ENCODE measurements around the gene STAC3. TPM values are rescaled to one million over a fixed set of nuclear protein-coding genes. Genes with fewer than 3 reads are reported as not detected.

Gene STAC3
- total RNA-seq, 1 donor from 2014 or later, result 5.1 TPM

- no peaks in the 10 kb centered on the region for H3K79me2 ChIP-seq (ENCODE audit: low read depth)
- no peaks in the 10 kb centered on the region for H3K9me3 Mint-ChIP-seq
- DNase-seq (ENCODE audit: low spot score), result peak; percentile 68
- H3K4me3 ChIP-seq, result peak overlapping the region; percentile 54
- TF ChIP-seq EZH2 (IDR thresholded peaks at IDR 0.05), result peak; percentile 95
- TF ChIP-seq, protein P1, sequence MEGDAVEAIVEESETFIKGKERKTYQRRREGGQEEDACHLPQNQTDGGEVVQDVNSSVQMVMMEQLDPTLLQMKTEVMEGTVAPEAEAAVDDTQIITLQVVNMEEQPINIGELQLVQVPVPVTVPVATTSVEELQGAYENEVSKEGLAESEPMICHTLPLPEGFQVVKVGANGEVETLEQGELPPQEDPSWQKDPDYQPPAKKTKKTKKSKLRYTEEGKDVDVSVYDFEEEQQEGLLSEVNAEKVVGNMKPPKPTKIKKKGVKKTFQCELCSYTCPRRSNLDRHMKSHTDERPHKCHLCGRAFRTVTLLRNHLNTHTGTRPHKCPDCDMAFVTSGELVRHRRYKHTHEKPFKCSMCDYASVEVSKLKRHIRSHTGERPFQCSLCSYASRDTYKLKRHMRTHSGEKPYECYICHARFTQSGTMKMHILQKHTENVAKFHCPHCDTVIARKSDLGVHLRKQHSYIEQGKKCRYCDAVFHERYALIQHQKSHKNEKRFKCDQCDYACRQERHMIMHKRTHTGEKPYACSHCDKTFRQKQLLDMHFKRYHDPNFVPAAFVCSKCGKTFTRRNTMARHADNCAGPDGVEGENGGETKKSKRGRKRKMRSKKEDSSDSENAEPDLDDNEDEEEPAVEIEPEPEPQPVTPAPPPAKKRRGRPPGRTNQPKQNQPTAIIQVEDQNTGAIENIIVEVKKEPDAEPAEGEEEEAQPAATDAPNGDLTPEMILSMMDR (IDR thresholded peaks at IDR 0.05), result no peak
- TF ChIP-seq EZH2phosphoT487 (IDR thresholded peaks at IDR 0.05), result peak; percentile 82
- no peak overlapping the region for H3K27ac ChIP-seq
- H3K9ac ChIP-seq, result no peak overlapping the region
- H3K9me3 ChIP-seq (ENCODE audit: low read depth), result no peaks in the 10 kb centered on the region
- no peak overlapping the region for H3K27ac Mint-ChIP-seq
- H3K4me1 ChIP-seq, result peaks cover 56% of the 10 kb centered on the region
- H4K20me1 ChIP-seq (ENCODE audit: low read depth), result peaks cover 51% of the 10 kb centered on the region
- H3K36me3 ChIP-seq, result no peaks in the 10 kb centered on the region
- no peaks in the 10 kb centered on the region for H3K36me3 Mint-ChIP-seq
- peak overlapping the region; percentile 86 for H3K4me3 Mint-ChIP-seq
- peaks cover 89% of the 10 kb centered on the region for H3F3A ChIP-seq (ENCODE audit: low read depth)
- peaks cover 91% of the 10 kb centered on the region for H3K27me3 ChIP-seq
- H2AFZ ChIP-seq (replicated peaks), result no peak overlapping the region
- H3K4me1 Mint-ChIP-seq, result peaks cover 53% of the 10 kb centered on the region
- H3K27me3 Mint-ChIP-seq (ENCODE audit: insufficient read depth, low read depth), result peaks cover 72% of the 10 kb centered on the region
- peak overlapping the region; percentile 98 for H3K4me2 ChIP-seq
Observed at GRCh38 chr12:57240066-57240921, 10.7 kb downstream of the STAC3 start.

DNA sequence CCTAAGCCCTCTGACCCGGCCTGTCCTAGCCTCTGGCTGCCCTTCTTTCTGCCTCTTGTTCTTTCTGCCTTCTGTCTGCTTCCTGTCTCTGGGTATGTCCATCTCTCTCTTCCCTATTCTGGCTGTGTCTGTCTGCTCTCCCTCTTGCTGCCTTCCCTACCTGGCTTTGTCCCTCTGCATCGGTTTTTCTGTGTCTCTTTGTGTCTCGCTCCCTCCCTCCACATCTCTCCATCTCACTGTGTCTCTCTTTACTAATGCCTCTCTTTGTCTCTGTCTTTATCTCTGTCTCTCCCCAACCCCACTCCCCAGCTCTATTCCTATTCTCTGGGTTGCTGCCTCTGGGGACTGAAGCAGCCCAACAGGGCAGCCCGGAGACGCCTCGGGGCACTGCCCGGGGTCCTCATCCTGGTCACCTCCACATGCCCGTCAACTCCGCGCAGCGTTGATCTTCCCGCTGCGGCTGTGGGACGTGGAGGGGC, 11.4 kb downstream of the STAC3 start:
- Histone ChIP-seq H3K27ac (no peak overlapping the region), H3K4me1 (peaks cover 63% of the 10 kb centered on the region), H3K36me3 (no peaks in the 10 kb centered on the region), H4K20me1 (ENCODE audit: low read depth) (peaks cover 53% of the 10 kb centered on the region), H3K9ac (no peak overlapping the region), H3K4me2 (peak overlapping the region; percentile 98), H3K9me3 (ENCODE audit: low read depth) (no peaks in the 10 kb centered on the region), H2AFZ (replicated peaks) (no peak overlapping the region), H3K4me3 (peak overlapping the region; percentile 54), H3K79me2 (ENCODE audit: low read depth) (no peaks in the 10 kb centered on the region), H3K27me3 (peaks cover 98% of the 10 kb centered on the region), H3F3A (ENCODE audit: low read depth) (peaks cover 84% of the 10 kb centered on the region)
- Mint-ChIP-seq H3K4me3 (peak overlapping the region; percentile 86), H3K27ac (no peak overlapping the region), H3K9me3 (no peaks in the 10 kb centered on the region), H3K27me3 (ENCODE audit: insufficient read depth, low read depth) (peaks cover 69% of the 10 kb centered on the region), H3K36me3 (peaks cover under 1% of the 10 kb centered on the region), H3K4me1 (peaks cover 51% of the 10 kb centered on the region)
- TF ChIP-seq EZH2phosphoT487 (IDR thresholded peaks at IDR 0.05) (no peak), EZH2 (IDR thresholded peaks at IDR 0.05) (no peak)
- TF ChIP-seq, protein P1 (IDR thresholded peaks at IDR 0.05), result no peak
- no peak for DNase-seq (ENCODE audit: low spot score)

DNA sequence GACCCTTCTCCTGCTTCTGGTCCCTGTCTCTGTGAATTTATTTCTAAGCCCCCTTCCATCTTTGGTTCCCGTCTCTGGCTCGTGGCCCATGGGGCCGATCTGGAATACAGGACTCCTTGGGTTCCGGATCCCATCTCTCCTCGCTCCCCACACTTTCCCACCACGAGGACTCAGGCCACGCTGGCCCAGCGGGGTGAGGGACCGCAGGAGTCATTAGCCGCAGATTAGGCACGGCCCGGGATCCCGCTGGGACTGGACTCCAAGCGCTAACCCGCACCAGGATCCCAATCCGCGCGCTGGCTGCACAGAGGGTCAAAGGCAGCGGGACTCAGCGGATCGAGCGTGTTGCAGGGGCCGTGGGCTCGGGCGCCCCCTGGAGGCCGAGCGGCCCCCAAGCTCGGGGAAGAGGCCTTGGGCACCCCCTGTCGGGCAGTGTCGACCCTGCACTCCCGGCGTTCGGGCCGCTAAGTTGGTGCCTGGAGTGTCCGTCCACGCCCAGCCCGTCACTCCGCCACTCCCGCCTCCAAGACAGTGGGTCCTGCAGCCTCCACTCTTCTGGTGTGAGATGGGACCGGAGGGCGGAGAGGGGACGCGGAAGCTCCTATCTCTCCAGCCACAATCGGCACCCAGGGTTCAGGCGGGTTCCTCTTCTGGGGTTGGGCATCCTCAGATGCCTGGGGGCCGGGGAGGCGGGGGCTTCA, 12.0 kb downstream of the STAC3 start:
- Histone ChIP-seq H3K9ac (no peak overlapping the region), H3K9me3 (ENCODE audit: low read depth) (no peaks in the 10 kb centered on the region), H3K4me1 (peaks cover 63% of the 10 kb centered on the region), H3K27me3 (peaks cover 93% of the 10 kb centered on the region), H3K36me3 (no peaks in the 10 kb centered on the region), H3K4me2 (peak overlapping the region; percentile 98), H4K20me1 (ENCODE audit: low read depth) (peaks cover 59% of the 10 kb centered on the region), H3F3A (ENCODE audit: low read depth) (peaks cover 78% of the 10 kb centered on the region), H2AFZ (replicated peaks) (peak overlapping the region; percentile 83), H3K4me3 (peak overlapping the region; percentile 44), H3K79me2 (ENCODE audit: low read depth) (no peaks in the 10 kb centered on the region), H3K27ac (no peak overlapping the region)
- peak overlapping the region; percentile 86 for H3K4me3 Mint-ChIP-seq
- peaks cover 69% of the 10 kb centered on the region for H3K27me3 Mint-ChIP-seq (ENCODE audit: insufficient read depth, low read depth)
- DNase-seq (ENCODE audit: low spot score), result peak; percentile 94
- H3K4me1 Mint-ChIP-seq, result peaks cover 55% of the 10 kb centered on the region
- no peak overlapping the region for H3K27ac Mint-ChIP-seq
- TF ChIP-seq, protein P1 (IDR thresholded peaks at IDR 0.05), result peak; percentile 99
- TF ChIP-seq EZH2 (IDR thresholded peaks at IDR 0.05) (no peak), EZH2phosphoT487 (IDR thresholded peaks at IDR 0.05) (no peak)
- no peaks in the 10 kb centered on the region for H3K9me3 Mint-ChIP-seq
- H3K36me3 Mint-ChIP-seq, result peaks cover 7% of the 10 kb centered on the region

All from neural progenitor cell (in vitro differentiated cells).